ENCODE data around the gene STRIP2.

Gene STRIP2

DNA sequence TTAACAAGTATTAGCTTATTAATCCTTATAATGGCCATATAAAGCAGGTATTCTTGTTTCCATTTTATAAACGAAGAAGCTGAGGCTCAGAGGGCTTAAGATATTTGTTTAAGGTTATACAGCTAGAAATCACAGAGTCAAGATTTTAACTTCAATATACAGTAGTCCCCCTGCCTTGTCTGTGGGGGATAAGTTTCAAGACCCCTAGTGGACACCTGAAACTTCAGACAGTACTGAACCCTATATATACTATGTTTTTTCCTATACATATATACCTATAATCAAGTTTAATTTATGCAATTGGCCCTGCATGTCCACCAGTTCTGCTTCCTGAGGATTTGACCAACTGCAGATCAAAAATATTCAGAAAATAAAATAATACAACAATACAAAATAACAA lies 44.4 kb upstream of the STRIP2 start:
- DNase-seq (ENCODE audit: insufficient read length, low spot score) (no peak), FAIRE-seq (no peak)
- TF ChIP-seq, protein P1, sequence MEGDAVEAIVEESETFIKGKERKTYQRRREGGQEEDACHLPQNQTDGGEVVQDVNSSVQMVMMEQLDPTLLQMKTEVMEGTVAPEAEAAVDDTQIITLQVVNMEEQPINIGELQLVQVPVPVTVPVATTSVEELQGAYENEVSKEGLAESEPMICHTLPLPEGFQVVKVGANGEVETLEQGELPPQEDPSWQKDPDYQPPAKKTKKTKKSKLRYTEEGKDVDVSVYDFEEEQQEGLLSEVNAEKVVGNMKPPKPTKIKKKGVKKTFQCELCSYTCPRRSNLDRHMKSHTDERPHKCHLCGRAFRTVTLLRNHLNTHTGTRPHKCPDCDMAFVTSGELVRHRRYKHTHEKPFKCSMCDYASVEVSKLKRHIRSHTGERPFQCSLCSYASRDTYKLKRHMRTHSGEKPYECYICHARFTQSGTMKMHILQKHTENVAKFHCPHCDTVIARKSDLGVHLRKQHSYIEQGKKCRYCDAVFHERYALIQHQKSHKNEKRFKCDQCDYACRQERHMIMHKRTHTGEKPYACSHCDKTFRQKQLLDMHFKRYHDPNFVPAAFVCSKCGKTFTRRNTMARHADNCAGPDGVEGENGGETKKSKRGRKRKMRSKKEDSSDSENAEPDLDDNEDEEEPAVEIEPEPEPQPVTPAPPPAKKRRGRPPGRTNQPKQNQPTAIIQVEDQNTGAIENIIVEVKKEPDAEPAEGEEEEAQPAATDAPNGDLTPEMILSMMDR (IDR thresholded peaks at IDR 0.05; ENCODE audit: insufficient read depth, missing control alignments), result no peak

DNA sequence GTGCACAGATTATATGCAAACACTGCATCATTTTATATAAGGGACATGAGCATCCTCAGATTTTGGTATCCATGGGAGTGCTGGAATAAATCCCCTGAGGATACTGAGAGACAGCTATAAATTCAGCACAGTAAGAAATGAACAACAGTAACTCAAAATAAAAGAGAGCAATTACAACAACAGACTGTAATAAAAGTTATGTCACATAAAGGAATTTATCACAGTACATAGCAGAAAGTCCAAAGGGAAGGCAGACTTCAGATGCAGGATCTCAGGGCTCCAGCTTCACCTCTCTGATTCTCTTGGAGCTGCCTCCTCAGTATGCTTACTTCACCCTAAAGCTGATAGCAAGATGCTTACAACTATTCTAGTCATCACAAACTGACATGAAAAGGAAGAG lies 43.9 kb upstream of the STRIP2 start:
- TF ChIP-seq, protein P1 (IDR thresholded peaks at IDR 0.05; ENCODE audit: insufficient read depth, missing control alignments), result no peak
- DNase-seq (ENCODE audit: insufficient read length, low spot score) (no peak), FAIRE-seq (no peak)

DNA sequence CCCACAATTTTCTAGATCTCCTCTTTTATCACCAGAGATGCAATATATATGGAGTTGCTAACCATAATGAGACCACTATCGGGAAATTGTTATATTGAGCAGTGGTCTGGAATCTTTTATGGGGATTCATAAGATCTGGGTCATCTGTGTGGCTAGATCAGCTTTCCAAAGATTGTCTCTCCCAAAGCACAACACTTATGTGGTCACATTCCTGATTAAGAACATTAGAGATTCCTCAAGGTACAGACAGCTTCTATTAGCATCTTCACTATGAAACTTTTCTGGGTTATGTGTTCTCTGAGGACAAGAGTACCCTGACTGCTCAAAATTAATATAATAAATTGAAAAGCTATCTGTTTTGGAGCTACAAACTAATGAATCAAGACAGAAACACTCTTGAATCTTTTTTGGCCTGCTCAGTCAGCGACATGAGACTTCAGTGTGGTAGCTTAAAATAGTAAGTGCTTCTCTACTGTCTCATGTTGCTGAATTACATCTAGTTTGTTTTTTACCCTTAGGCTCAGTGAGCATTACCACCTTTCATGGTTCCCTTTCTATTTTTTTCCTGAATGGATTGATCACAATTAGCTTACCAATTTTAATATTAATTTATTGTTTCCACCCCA lies 42.6 kb upstream of the STRIP2 start:
- TF ChIP-seq, protein P1 (IDR thresholded peaks at IDR 0.05; ENCODE audit: insufficient read depth, missing control alignments), result no peak
- no peak for DNase-seq (ENCODE audit: insufficient read length, low spot score)
- FAIRE-seq, result no peak

DNA sequence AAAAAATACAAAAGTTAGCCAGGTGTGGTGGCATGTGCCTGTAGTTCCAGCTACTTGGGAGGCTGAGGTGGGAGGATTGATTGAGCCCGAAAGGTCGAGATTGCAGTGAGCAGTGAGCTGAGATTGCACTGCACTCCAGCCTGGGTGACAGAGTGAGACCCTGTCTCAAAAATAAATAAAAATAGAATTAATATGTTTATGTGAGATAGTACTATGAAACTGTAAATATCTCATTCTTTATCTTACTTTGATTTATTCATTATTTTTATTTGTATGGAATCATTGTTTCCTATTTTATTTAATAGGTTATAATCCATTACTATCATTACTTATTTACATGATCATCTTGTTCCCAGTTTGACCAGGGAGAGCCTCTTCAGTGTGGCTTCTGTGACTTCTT lies 41.0 kb upstream of the STRIP2 start:
- no peak for FAIRE-seq
- TF ChIP-seq, protein P1 (IDR thresholded peaks at IDR 0.05; ENCODE audit: insufficient read depth, missing control alignments), result no peak
- DNase-seq (ENCODE audit: insufficient read length, low spot score), result no peak

DNA sequence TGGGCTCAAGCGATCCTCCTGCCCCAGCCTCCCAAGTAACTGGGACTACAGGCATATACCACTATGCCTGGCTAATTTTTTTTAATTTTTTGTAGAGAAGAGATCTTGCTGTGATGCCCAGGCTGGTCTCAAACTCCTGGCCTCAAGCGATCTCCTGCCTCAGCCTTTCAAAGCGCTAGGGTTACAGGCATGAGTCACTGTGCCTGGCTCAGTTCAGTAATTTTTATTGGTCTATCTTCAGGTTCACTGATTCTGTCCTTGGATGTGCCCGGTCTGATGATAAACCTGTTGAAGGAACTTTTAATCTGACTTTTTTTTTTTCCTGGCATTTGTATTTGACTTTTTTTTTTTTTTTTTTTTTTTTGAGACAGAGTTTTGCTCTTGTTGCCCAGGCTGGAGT lies 40.1 kb upstream of the STRIP2 start:
- TF ChIP-seq, protein P1 (IDR thresholded peaks at IDR 0.05; ENCODE audit: insufficient read depth, missing control alignments), result no peak
- DNase-seq (ENCODE audit: insufficient read length, low spot score), result no peak
- no peak for FAIRE-seq

DNA sequence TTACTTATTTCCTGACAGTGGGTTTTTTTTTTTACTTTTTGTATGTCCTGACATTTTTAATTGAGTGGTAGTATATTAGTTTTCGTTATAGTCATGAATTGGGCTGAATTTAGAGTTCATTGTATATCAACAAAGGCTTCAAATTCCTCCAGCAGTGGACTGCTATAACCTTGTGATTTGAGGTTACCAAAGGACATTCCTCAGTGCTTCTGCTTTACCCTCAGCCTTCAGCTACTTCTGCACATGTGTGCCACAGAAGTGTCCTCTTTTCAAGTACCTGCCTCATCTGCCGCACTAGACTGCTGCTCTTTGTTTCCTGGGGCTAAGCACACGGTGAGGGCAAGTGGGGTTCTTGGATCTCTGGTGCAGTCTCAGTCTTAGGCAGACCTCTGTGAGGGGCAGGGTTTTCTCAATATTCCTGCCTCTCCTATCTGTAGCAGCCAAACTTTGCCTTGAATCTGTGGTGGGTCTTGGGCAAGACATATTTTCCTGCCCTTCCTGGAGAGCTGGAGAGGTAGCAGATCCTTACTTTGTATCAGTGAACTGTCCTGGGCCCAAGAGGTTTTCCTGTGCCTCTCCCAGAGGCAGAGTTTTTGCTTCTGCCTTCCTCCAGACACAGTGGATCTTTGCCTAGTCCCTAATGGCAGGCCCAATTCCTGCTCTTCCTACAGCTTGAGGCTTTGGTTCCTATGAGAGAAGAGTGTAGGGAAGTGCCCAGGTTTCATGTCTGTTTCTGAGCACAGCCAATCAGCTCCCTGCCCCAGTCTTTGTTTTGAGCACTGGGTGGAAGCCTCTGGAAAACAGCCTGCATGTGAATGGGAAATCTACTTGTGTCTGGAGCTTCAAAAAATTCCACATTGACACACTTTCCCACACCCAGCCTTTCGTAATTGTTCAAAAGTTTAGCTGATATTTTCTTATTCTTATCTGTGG lies 39.0 kb upstream of the STRIP2 start:
- FAIRE-seq (no peak), DNase-seq (ENCODE audit: insufficient read length, low spot score) (no peak)
- TF ChIP-seq, protein P1 (IDR thresholded peaks at IDR 0.05; ENCODE audit: insufficient read depth, missing control alignments), result no peak
